A549 (cell line): ENCODE measurements around the gene CAMTA1. TPM values are rescaled to one million over a fixed set of nuclear protein-coding genes. Genes with fewer than 3 reads are reported as not detected.

Source experiments
- ATAC-seq, 2 experiments: fragments of 200-7000 bp in 1 of 2; fragments of >200 bp in 1 of 2; cut with Nextera tagmentation in 1 of 2; cut with Tn5 transposase in 1 of 2; 3 replicates each; pipeline versions ENCODE4 v1.8.0 to v1.9.1; 2018 to 2020; ENCODE audit warnings: mild to moderate bottlenecking in 1 of 2, moderate library complexity in 1 of 2
- CTCF ChIA-PET: fragments of 300-600 bp; sonication (Branson Sonifier 250); formaldehyde crosslinking; extraction: SDS; loops from one replicate; lab custom pipeline; 2021; ENCODE audit warnings: antibody characterized with exemption, inconsistent platforms; lab: Yijun Ruan, JAX
- POLR2A ChIA-PET: fragments of 350-600 bp; formaldehyde crosslinking; extraction: SDS; loops from one replicate; lab custom pipeline; 2021; ENCODE audit warnings: antibody characterized with exemption, inconsistent platforms; lab: Yijun Ruan, JAX
- DNase-seq, 2 experiments: peaks; one replicate each; pipeline versions ENCODE4 v3.0.0 to v3.0.0-alpha.2; 2011 to 2016; ENCODE audit warnings: low read depth in 1 of 2, low spot score in 1 of 2
- FAIRE-seq: peaks from 2 replicates; lab custom pipeline; 2011; peaks lifted over from hg19 to GRCh38; lab: Jason Lieb, UNC
- H3K27ac ChIP-seq, 2 experiments: fragments of >200 bp; sonication (Bioruptor Twin); formaldehyde crosslinking; 3 replicates each; pipeline ENCODE4 v1.5.1; 2016 to 2017
- H3K4me1 ChIP-seq: fragments of >200 bp; sonication (Bioruptor Twin); formaldehyde crosslinking; 3 replicates; pipeline ENCODE4 v1.6.1; 2016
- H3K4me2 ChIP-seq: fragments of >200 bp; sonication (Bioruptor Twin); formaldehyde crosslinking; 3 replicates; pipeline ENCODE4 v1.6.1; 2016
- H3K4me3 ChIP-seq: fragments of >200 bp; sonication (Bioruptor Twin); formaldehyde crosslinking; 3 replicates; pipeline ENCODE4 v1.5.1; 2016
- H3K9me3 ChIP-seq: fragments of >200 bp; sonication (Bioruptor Twin); formaldehyde crosslinking; 3 replicates; pipeline ENCODE4 v1.6.1; 2016
- BCL3 ChIP-seq: fragments of >200 bp; sonication (Bioruptor Twin); formaldehyde crosslinking; IDR thresholded peaks from 3 replicates; pipeline ENCODE4 v1.6.1; 2016
- BHLHE40 ChIP-seq: IDR thresholded peaks from 2 replicates; pipeline ENCODE4 v1.6.1; 2012; ENCODE audit warnings: low read depth, low read length, inconsistent platforms
- CHD2 ChIP-seq: fragments of 150-350 bp; IDR thresholded peaks from 2 replicates; pipeline ENCODE4 v1.6.1; 2014; ENCODE audit warnings: low read length; ENCODE audit not compliant: partially characterized antibody
- ESRRA ChIP-seq: fragments of 150-350 bp; IDR thresholded peaks from 2 replicates; pipeline ENCODE4 v1.6.1; 2014; ENCODE audit warnings: mild to moderate bottlenecking, low read length, borderline replicate concordance
- FOSB ChIP-seq: fragments of 250-450 bp; sonication (Bioruptor Pico); IDR thresholded peaks from 2 replicates; pipeline ENCODE4 v1.5.0; 2020; ENCODE audit warnings: mild to moderate bottlenecking, moderate library complexity
- FOXS1 ChIP-seq: fragments of 250-450 bp; sonication (Bioruptor Pico); IDR thresholded peaks from 2 replicates; pipeline ENCODE4 v1.5.0; 2020; ENCODE audit warnings: mild to moderate bottlenecking, moderate library complexity
- HDAC2 ChIP-seq: fragments of 200-600 bp; sonication (generic); IDR thresholded peaks from 2 replicates; pipeline ENCODE4 v1.6.1; 2016
- HEYL ChIP-seq: fragments of 250-450 bp; sonication (Bioruptor Pico); IDR thresholded peaks from 2 replicates; pipeline ENCODE4 v1.8.0; 2021; ENCODE audit warnings: mild to moderate bottlenecking, moderate library complexity
- HMGXB4 ChIP-seq: fragments of 250-450 bp; sonication (Bioruptor Pico); IDR thresholded peaks from 2 replicates; pipeline ENCODE4 v1.5.0; 2021; ENCODE audit warnings: mild to moderate bottlenecking, moderate library complexity, borderline replicate concordance
- JUN ChIP-seq, 2 experiments: fragments of >200 bp; sonication (Bioruptor Twin); formaldehyde crosslinking; IDR thresholded peaks; 2 replicates in 1 of 2; 3 replicates in 1 of 2; pipeline ENCODE4 v1.6.1; 2016 to 2017
- JUNB ChIP-seq: fragments of >200 bp; sonication (Bioruptor Twin); formaldehyde crosslinking; IDR thresholded peaks from 2 replicates; pipeline ENCODE4 v1.6.1; 2016
- MAX ChIP-seq: IDR thresholded peaks from 2 replicates; pipeline ENCODE4 v1.6.1; 2012
- MYC ChIP-seq: IDR thresholded peaks from 2 replicates; pipeline ENCODE4 v1.6.1; 2012; ENCODE audit warnings: mild to moderate bottlenecking, inconsistent platforms, low read length, improper control_type of control experiment, borderline replicate concordance
- NPAS2 ChIP-seq: fragments of 250-450 bp; sonication (Bioruptor Pico); IDR thresholded peaks from 2 replicates; pipeline ENCODE4 v1.8.0; 2022; ENCODE audit warnings: mild to moderate bottlenecking, moderate library complexity, borderline replicate concordance
- PHF8 ChIP-seq: fragments of 200-600 bp; sonication (generic); IDR thresholded peaks from 2 replicates; pipeline ENCODE4 v1.6.1; 2016; ENCODE audit warnings: low read depth, mild to moderate bottlenecking, antibody characterized with exemption, moderate library complexity, borderline replicate concordance
- POLR2A ChIP-seq: IDR thresholded peaks from 2 replicates; pipeline ENCODE4 v1.6.1; 2012; ENCODE audit warnings: mild to moderate bottlenecking, low read length
- POLR2AphosphoS2 ChIP-seq: conservative IDR thresholded peaks from 2 replicates; pipeline ENCODE4 v1.6.1; 2012; ENCODE audit warnings: low read length, improper control_type of control experiment, inconsistent platforms
- RARB ChIP-seq: fragments of 250-450 bp; sonication (Bioruptor Pico); IDR thresholded peaks from 2 replicates; pipeline ENCODE4 v1.8.0; 2021; ENCODE audit warnings: mild to moderate bottlenecking, moderate library complexity
- RFX5 ChIP-seq: fragments of 450-650 bp; IDR thresholded peaks from 2 replicates; pipeline ENCODE4 v1.7.1; 2014; ENCODE audit warnings: antibody characterized with exemption, mild to moderate bottlenecking, moderate library complexity
- TFCP2L1 ChIP-seq: fragments of 250-450 bp; sonication (Bioruptor Pico); IDR thresholded peaks from 2 replicates; pipeline ENCODE4 v1.5.0; 2021; ENCODE audit warnings: mild to moderate bottlenecking
- TP53 ChIP-seq: fragments of 250-450 bp; sonication (Bioruptor Pico); IDR thresholded peaks from 2 replicates; pipeline ENCODE4 v1.5.0; 2021; ENCODE audit warnings: mild to moderate bottlenecking, moderate library complexity
- USF2 ChIP-seq: fragments of 450-650 bp; IDR thresholded peaks from 2 replicates; pipeline ENCODE4 v1.6.1; 2014; ENCODE audit warnings: antibody characterized with exemption
- WGBS: methylation state at CpG from one replicate; pipeline ENCODE4 v1.1.6; 2017; ENCODE audit errors: missing lambda C conversion rate; 5-methylcytosine and 5-hydroxymethylcytosine counted together
- polyA plus RNA-seq, 4 experiments: library from polyadenylated mRNA; depleted of rRNA in 3 of 4; stranded (reverse); fragments of >200 nt; fragmentation: RNase III in 1 of 4; extraction: RNeasy Plus Mini Kit Qiagen cat#74134 plus additional on column Dnase treatment in 1 of 4; gene quantifications; 2 replicates in 3 of 4; 3 replicates in 1 of 4; pipeline ENCODE4 v1.2.3, GENCODE V29; 2011 to 2017

The CAMTA1 gene
- polyA plus RNA-seq, 2 of the 4 experiments (the other 2 are of a cell fraction), result 58.8 to 75.0 TPM

GRCh38 chr1:7463526-7463925 lies 678.3 kb downstream of the CAMTA1 start:
- ChIA-PET CTCF (interaction anchor here (1.1 to 1.4 kb wide), 3 partner anchors 10 to 12 kb away, joined by 3 read pairs; no protein-coding TSS in a partner anchor), POLR2A (no interaction called here)
- H3K4me3 ChIP-seq, result no peak overlapping the region
- WGBS, result 87% methylated on average over 7 of the region's 7 CpGs
- DNase-seq, result no peak
- peak overlapping the region in 1 of 2 experiments; percentile 68; a peak in 3 of 6 replicates for H3K27ac ChIP-seq
- no peaks in the 10 kb centered on the region for H3K4me1 ChIP-seq
- H3K4me2 ChIP-seq, result no peak overlapping the region
- TF ChIP-seq NPAS2 (CRISPR knock-in tag) (no peak), BHLHE40 (no peak), BCL3 (no peak), HEYL (CRISPR knock-in tag) (no peak), RFX5 (no peak), FOSB (CRISPR knock-in tag) (no peak)
- no peak for FAIRE-seq
- H3K9me3 ChIP-seq, result no peaks in the 10 kb centered on the region
- no peak for ATAC-seq

GRCh38 chr1:7464736-7465135 lies 679.5 kb downstream of the CAMTA1 start:
- no peaks in the 10 kb centered on the region for H3K9me3 ChIP-seq
- DNase-seq, result no peak
- ChIA-PET POLR2A (no interaction called here), CTCF (interaction anchor here (1.0 to 1.4 kb wide), 3 partner anchors 11 to 183 kb away, joined by 3 to 4 read pairs (median 3); no protein-coding TSS in a partner anchor)
- no peak for TF ChIP-seq CHD2
- TF ChIP-seq HDAC2, result no peak
- TF ChIP-seq USF2, result no peak
- no peak for TF ChIP-seq FOXS1 (CRISPR knock-in tag)
- TF ChIP-seq TFCP2L1 (CRISPR knock-in tag), result no peak
- no peak for TF ChIP-seq JUN (IDR thresholded peaks at IDR 0.05)
- no peak for TF ChIP-seq TP53 (CRISPR knock-in tag)
- TF ChIP-seq PHF8, result no peak
- TF ChIP-seq MYC, result no peak
- no peak for TF ChIP-seq FOSB (CRISPR knock-in tag)
- no peak for TF ChIP-seq RARB (CRISPR knock-in tag)
- TF ChIP-seq HEYL (CRISPR knock-in tag), result no peak
- no peak for FAIRE-seq
- no peak overlapping the region for H3K4me2 ChIP-seq
- 87% methylated on average over 7 of the region's 12 CpGs for WGBS
- H3K4me1 ChIP-seq, result peaks cover 10% of the 10 kb centered on the region
- peak overlapping the region in 1 of 2 experiments; percentile 33; a peak in 1 of 6 replicates for H3K27ac ChIP-seq
- ATAC-seq, result no peak
- no peak overlapping the region for H3K4me3 ChIP-seq

GRCh38 chr1:7467476-7468175 lies 682.4 kb downstream of the CAMTA1 start:
- FAIRE-seq (no peak), ATAC-seq (no peak), DNase-seq (no peak)
- 95% methylated on average over 20 of the region's 27 CpGs for WGBS
- POLR2A ChIA-PET, result no interaction called here
- Histone ChIP-seq H3K27ac (peak overlapping the region in 1 of 2 experiments; percentile 98; a peak in 3 of 6 replicates), H3K4me3 (no peak overlapping the region), H3K9me3 (no peaks in the 10 kb centered on the region), H3K4me1 (peaks cover 38% of the 10 kb centered on the region), H3K4me2 (no peak overlapping the region)
- no peak for TF ChIP-seq POLR2A
- TF ChIP-seq HDAC2, result no peak
- CTCF ChIA-PET, result interaction anchor here (1.1 kb wide), 1 partner anchor 29 kb away, joined by 3 read pairs; no protein-coding TSS in a partner anchor

- peak overlapping the region; percentile 77 to 98; a peak in 5 of 6 replicates for H3K27ac ChIP-seq
- ATAC-seq (no peak), FAIRE-seq (no peak), DNase-seq (no peak)
- peaks cover 44% of the 10 kb centered on the region for H3K4me1 ChIP-seq
- H3K9me3 ChIP-seq, result no peaks in the 10 kb centered on the region
- CTCF ChIA-PET, result no interaction called here
- H3K4me2 ChIP-seq, result no peak overlapping the region
- POLR2A ChIA-PET, result no interaction called here
- WGBS, result 97% methylated on average over 9 of the region's 9 CpGs
- TF ChIP-seq MAX (no peak), POLR2AphosphoS2 (no peak), MYC (no peak), JUNB (no peak), ESRRA (no peak), JUN (IDR thresholded peaks at IDR 0.05) (no peak), HEYL (CRISPR knock-in tag) (no peak), HMGXB4 (CRISPR knock-in tag) (no peak)
- H3K4me3 ChIP-seq, result no peak overlapping the region
These were observed 683.0 kb downstream of the CAMTA1 start for GRCh38 chr1:7468248-7468647.
